Activated gamma-delta T cell treated with Interleukin-2 at 50 U/mL for 16 hours (primary cell): ENCODE measurements around the gene NDUFA1.
"Not testable (repeated sequence)": the region's sequence is repeated elsewhere in the genome, so short reads cannot be mapped to it uniquely, and the experiment has no call there.

Experiments used
- DNase-seq: peaks from one replicate; pipeline ENCODE4 v3.0.0-alpha.2; 2020

NDUFA1 gene

DNA sequence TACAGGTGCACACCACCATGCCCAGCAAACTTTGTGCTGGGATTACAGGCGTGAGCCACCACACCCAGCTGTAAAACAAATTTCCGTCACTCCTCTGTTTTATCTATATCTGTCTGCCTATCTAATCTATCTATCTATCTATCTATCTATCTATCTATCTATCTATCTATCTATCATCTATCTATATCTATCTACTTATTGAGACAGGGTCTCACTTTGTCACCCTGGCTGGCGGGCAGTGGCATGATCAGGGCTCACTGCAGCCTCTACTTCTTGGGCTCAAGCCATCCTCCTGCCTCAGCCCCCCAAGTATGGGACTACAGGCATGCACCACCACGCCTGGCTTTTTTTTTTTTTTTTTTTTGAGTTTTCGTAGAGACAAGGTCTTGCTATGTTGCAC lies 44.7 kb downstream of the NDUFA1 start:
- DNase-seq: no peak

GRCh38 chrX:119917877-119918276 lies 46.2 kb downstream of the NDUFA1 start:
- DNase-seq: no peak

GRCh38 chrX:119919835-119920585 lies 48.4 kb downstream of the NDUFA1 start:
- DNase-seq: no peak

DNA sequence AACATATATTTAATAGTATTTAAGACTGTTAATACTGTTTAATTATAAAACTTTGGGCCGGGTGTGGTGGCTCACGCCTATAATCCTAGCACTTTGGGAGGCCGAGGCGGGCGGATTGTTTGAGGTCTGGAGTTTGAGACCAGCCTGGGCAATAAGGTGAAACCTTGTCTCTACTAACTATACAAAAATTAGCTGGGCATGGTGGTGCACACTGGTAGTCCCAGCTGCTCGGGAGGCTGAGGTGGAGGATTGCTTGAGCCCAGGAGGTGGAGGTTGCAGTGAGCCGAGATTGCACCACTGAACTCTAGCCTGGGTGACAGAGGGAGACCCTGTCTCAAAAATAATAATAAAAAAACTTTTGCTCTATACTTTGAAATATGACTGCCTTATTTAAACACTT lies 50.8 kb downstream of the NDUFA1 start:
- DNase-seq: not testable (repeated sequence)
